ENCODE results near the gene TPX2.
"Not testable (repeated sequence)": the region's sequence is repeated elsewhere in the genome, so short reads cannot be mapped to it uniquely, and the experiment has no call there.

The TPX2 gene

DNA sequence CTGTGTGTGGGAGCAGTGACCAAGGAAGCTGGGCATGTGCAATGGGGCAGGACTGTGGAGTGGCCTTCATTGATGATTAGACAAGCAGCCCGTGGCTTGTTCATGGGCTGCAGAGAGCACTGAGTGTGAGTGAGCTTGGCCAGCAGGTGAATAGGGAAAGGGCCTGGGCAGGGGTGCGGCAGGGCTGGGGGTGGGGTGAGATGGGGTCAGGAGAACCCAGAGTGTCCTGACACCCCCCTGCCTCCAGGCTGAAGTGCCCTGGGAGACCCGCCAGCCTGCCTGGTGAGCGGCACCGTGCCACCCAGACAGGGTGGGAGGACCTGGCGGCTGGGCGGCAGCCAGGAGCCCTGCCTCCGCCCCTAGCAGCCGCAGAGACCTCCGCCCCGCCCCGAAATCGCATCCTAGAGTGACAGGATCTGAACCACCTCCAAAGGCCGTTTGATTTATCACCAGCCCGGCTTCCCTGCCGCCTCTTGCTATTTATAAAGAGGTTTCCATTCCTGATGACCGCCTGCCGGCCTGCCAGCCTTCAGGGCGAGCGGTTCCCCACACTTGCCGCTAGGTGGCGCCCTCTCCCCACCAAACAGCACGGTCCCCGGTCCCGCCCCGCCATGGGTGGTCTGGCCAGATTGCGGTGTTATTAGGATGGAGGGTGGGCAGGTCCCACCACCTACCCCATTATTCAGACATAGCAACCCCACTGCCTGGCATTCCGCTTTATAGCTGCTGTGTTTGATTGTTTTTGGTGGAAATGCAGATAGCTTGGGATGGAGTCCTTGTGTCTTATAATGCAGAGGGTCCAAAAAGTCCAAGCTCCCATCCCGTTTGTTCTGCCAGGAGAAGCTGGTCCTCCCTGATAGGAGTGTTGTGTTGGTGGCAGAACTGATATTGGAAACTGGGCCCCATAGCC is 83.6 kb downstream of the TPX2 start:
- FAIRE-seq (no peak), DNase-seq (ENCODE audit: insufficient read length) (peak; percentile 88)
- no peak for TF ChIP-seq POLR2A (IDR thresholded peaks at IDR 0.05; ENCODE audit: low read depth, low read length)
- no peak for TF ChIP-seq POLR2AphosphoS5 (IDR thresholded peaks at IDR 0.05; ENCODE audit: low read depth, low read length)
- no peak for TF ChIP-seq TAF1 (IDR thresholded peaks at IDR 0.05; ENCODE audit: borderline replicate concordance, low read depth, low read length)

DNA sequence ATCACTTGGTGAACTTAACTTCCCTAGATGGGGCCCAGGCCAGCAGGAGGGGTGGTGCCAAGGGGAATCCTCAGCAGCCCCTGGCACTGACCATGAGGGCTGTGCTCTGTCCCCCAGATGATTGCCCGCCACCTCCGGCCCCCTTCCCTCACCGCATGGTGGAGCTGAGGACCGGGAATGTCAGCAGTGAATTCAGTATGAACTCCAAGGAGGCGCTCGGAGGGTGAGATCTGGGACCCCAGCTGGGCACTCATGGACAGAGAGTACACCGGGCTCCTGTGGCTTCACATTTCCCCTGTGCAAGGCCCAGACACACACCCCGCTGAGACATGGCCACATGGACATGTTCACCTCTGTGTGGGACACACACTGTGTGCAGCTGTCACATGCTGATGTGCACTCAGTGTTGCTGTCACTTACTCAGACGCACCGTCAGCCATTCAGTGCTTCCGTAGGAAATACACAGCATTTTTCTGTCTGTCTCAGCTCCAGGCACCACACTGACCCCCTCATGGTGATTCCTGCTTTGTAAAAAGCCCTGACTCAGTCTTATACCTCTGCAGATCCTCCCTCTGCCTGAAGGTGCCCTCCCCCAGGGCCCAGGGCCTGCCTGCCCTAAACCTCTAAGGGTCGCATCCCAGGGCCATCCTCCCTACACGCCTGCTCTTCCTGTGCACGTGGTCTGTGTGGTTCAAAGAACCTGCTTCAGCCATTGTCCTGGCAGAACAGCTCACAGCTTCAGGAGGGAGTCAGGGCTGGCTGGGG is 84.5 kb downstream of the TPX2 start:
- DNase-seq (ENCODE audit: insufficient read length) (no peak), FAIRE-seq (no peak)
- no peak for TF ChIP-seq TAF1 (IDR thresholded peaks at IDR 0.05; ENCODE audit: borderline replicate concordance, low read depth, low read length)

DNA sequence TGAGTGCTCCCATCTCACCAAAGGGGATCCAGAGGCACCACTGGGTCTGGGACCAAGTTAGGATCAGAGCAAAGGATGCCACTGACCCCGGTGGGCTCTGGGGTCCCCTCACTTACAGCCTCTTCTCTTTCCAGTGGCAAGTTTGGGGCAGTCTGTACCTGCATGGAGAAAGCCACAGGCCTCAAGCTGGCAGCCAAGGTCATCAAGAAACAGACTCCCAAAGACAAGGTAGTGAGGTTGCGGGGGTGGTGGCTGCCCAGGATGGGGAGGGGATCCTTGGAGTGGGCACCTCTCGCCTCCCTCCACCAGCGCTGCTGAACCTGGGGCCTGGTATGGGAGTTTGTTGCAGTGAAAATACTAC is 85.0 kb downstream of the TPX2 start:
- DNase-seq (ENCODE audit: insufficient read length) (no peak), FAIRE-seq (no peak)
- TF ChIP-seq TAF1 (IDR thresholded peaks at IDR 0.05; ENCODE audit: borderline replicate concordance, low read depth, low read length) (no peak), POLR2A (IDR thresholded peaks at IDR 0.05; ENCODE audit: low read depth, low read length) (no peak), POLR2AphosphoS5 (IDR thresholded peaks at IDR 0.05; ENCODE audit: low read depth, low read length) (no peak)

DNA sequence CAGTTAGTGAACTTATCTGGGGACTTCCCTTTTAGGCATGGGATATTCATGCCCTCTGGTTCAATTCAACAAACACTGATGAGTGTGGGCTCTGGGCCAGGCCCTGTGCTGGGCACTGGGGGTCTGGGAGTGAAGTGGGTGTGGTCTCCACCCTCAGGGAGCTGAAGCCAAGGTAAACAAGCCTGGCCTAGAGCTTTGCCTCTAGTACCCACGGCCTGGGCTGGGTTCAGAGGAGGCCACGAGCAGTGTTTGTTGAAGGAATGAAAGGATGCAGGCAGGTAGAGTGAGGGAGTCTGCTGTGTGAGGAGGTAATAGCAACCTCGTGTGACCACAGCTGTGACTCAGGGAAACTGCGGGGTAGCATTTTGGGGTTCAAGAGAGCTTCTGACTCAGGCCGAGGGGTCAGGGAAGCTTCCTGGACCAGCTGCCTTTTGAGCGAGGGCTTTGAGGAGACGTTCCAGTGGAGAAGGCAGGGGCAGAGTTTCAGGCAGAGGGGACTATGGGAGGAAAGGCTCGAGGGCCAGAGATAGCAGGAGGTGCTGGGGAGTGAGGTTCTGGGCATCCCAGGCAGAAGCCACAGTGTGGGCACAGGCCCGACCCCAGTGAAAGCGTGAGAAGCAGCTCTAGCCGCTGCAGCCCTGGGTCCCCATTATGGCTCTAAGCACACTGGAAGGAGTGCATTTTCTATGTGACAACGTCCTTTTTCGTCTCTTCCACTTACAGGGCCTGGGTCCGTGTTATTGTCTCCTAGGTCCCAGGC is 85.6 kb downstream of the TPX2 start:
- FAIRE-seq (no peak), DNase-seq (ENCODE audit: insufficient read length) (no peak)
- TF ChIP-seq TAF1 (IDR thresholded peaks at IDR 0.05; ENCODE audit: borderline replicate concordance, low read depth, low read length) (no peak), POLR2AphosphoS5 (IDR thresholded peaks at IDR 0.05; ENCODE audit: low read depth, low read length) (no peak), POLR2A (IDR thresholded peaks at IDR 0.05; ENCODE audit: low read depth, low read length) (no peak)

DNA sequence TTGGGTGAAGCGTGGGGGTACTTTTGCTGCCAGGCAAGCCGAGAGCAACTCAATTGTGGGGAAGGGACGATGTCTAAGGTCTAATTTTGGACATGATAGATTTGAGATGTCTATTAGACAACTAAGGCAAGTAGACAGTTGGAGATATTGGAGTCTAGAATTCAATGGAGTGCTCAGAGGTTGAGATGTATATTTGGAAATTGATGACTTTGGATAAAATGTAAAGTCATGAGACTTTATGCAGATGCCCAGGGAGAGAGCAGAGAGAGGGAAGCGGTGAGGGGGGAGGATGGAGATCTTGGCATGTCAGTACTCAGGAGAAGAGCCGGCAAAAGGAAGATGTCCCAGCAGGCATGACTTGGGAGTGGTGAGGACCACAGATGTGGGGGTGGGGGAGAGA is 87.0 kb downstream of the TPX2 start:
- no peak for TF ChIP-seq POLR2A (IDR thresholded peaks at IDR 0.05; ENCODE audit: low read depth, low read length)
- no peak for TF ChIP-seq POLR2AphosphoS5 (IDR thresholded peaks at IDR 0.05; ENCODE audit: low read depth, low read length)
- no peak for TF ChIP-seq TAF1 (IDR thresholded peaks at IDR 0.05; ENCODE audit: borderline replicate concordance, low read depth, low read length)
- DNase-seq (ENCODE audit: insufficient read length) (no peak), FAIRE-seq (no peak)

DNA sequence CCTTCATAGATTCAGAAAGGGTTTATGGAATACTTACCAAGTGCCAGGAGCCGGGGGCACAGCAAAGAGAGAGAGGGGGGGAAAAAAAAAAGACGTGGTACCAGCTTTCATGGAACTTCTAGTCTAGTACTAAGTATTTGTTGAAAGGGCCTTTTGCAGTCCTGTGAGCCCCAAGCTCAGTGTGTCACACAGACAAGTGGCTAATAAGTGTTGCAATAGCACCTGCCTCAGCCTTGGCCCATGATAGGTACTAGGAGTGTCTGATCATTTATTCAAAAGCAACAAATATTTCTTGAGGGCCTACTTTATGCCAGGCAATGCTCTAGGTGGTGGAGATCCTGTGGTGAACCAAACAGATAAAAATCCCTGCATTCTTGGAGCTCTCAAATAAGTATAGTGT is 88.0 kb downstream of the TPX2 start:
- DNase-seq (ENCODE audit: insufficient read length), result no peak
- no peak for TF ChIP-seq TAF1 (IDR thresholded peaks at IDR 0.05; ENCODE audit: borderline replicate concordance, low read depth, low read length)
- TF ChIP-seq POLR2AphosphoS5 (IDR thresholded peaks at IDR 0.05; ENCODE audit: low read depth, low read length), result no peak
- TF ChIP-seq POLR2A (IDR thresholded peaks at IDR 0.05; ENCODE audit: low read depth, low read length), result no peak
- FAIRE-seq, result no peak

DNA sequence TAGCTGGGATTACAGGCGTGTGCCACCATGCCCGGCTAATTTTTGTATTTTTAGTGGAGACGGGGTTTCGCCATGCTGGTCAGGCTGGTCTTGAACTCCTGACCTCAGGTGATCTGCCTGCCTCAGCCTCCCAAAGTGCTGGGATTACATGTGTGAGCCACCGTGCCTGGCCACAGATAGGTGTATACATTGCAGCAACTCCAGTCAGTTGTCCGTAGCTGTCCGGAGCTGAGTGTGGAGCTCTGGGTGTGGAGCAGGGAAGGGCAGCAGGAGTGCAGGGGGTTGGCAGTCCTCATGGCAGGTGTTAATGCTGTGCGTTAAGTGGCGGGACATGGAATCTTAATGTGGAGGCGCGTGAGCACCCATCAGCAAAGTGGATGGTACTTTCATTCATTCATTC is 88.9 kb downstream of the TPX2 start:
- not testable (repeated sequence) for FAIRE-seq; DNase-seq (ENCODE audit: insufficient read length)

DNA sequence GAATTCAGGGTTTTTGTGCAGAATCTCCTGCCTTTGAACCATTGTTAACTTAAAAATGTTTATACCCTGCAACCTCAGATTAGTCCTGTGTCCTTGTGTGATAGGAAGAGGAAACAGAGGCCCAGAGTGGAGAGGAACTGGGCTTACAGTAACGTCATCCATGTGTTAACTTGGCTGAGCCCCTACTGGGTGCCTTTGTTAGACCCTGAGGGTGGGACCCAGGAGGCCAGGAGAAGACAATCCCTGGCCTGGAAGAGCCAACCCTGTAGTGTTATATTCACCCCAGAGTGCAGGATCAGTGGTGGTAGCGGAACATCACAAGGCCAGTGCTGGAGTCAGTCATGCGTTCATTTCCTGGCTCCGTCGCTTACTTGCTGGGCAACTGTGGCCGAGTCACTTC is 90.6 kb downstream of the TPX2 start:
- TF ChIP-seq TAF1 (IDR thresholded peaks at IDR 0.05; ENCODE audit: borderline replicate concordance, low read depth, low read length) (no peak), POLR2A (IDR thresholded peaks at IDR 0.05; ENCODE audit: low read depth, low read length) (no peak)
- FAIRE-seq (no peak), DNase-seq (ENCODE audit: insufficient read length) (no peak)

DNA sequence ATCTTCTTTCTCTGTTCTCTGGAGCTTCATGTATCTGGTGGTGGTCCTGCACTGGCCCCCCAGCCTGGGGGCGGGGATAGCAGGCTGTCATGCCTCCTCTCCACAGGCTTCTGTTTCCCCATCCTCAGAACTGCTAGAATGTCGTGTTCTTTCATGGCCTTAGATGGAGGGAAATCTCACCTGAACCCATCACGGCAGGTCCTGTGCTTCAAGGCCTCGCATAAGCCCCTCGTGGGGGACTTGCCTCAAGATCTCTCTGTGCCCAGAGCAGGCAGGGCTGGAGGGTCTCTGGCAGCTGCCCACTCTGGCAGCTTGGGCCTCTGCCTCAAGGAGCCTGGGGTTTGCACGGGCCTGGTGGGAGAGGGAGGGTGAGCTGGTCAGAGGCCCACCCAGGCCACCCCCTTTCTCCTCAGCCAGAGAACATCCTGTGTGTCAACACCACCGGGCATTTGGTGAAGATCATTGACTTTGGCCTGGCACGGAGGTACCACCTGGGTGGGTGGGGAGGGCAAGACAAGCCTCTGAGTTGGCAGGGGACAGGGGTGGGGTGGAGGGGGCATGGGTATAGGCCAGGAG is 91.4 kb downstream of the TPX2 start:
- DNase-seq (ENCODE audit: insufficient read length) (no peak), FAIRE-seq (no peak)
- TF ChIP-seq POLR2AphosphoS5 (IDR thresholded peaks at IDR 0.05; ENCODE audit: low read depth, low read length), result no peak
- TF ChIP-seq TAF1 (IDR thresholded peaks at IDR 0.05; ENCODE audit: borderline replicate concordance, low read depth, low read length), result no peak
- TF ChIP-seq POLR2A (IDR thresholded peaks at IDR 0.05; ENCODE audit: low read depth, low read length), result no peak

DNA sequence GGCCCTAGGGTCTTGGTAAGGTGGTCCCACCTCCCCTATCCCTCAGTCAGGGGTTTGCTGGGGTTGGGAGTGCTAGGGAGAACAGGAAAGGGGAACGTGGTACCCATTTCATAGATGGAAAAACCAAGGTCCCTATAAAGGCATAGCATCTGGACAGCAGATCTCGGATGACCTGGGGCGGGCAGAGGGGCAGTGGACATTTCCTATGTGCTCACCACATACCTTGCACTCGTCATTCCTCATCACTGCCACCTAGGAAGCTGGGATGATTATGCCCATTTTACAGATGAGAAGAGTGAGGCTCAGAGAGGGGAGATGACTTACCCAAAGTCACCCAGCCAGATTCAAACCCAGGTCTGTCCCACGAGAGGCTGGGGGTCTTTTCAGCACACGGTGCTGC is 92.1 kb downstream of the TPX2 start:
- FAIRE-seq (no peak), DNase-seq (ENCODE audit: insufficient read length) (no peak)
- TF ChIP-seq POLR2AphosphoS5 (IDR thresholded peaks at IDR 0.05; ENCODE audit: low read depth, low read length) (no peak), POLR2A (IDR thresholded peaks at IDR 0.05; ENCODE audit: low read depth, low read length) (no peak), TAF1 (IDR thresholded peaks at IDR 0.05; ENCODE audit: borderline replicate concordance, low read depth, low read length) (no peak)

DNA sequence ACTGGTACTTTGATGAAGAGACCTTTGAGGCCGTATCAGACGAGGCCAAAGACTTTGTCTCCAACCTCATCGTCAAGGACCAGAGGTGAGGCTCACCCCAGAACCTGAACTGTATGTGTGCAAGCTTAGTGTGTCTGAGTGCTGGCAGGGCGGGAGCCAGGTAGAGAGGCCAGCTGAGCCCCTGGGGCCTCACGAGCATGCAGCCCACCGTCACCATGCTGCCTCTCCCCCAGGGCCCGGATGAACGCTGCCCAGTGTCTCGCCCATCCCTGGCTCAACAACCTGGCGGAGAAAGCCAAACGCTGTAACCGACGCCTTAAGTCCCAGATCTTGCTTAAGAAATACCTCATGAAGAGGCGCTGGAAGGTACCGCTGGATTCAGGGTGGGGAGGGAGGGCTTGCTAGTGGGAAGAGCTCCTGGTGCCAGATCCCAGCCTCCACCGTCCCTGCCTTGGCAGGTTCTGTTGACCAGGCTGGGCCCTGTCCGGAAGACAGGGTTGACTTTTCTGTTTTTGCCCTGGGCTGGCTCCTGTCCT is 92.7 kb downstream of the TPX2 start:
- TF ChIP-seq POLR2AphosphoS5 (IDR thresholded peaks at IDR 0.05; ENCODE audit: low read depth, low read length), result no peak
- TF ChIP-seq POLR2A (IDR thresholded peaks at IDR 0.05; ENCODE audit: low read depth, low read length), result no peak
- no peak for TF ChIP-seq TAF1 (IDR thresholded peaks at IDR 0.05; ENCODE audit: borderline replicate concordance, low read depth, low read length)
- no peak for DNase-seq (ENCODE audit: insufficient read length)
- no peak for FAIRE-seq

All from GM12892 (cell line).